ENCODE measurements around the gene MAML3. TPM values are rescaled to one million over a fixed set of nuclear protein-coding genes. Genes with fewer than 3 reads are reported as not detected.

Gene MAML3
- total and polyA plus RNA-seq, 2 experiments from 2014 or later = 1.7 to 6.5 TPM

- Histone ChIP-seq H3K4me2 (no peak overlapping the region), H3K79me2 (replicated peaks; ENCODE audit: insufficient read depth) (no peaks in the 10 kb centered on the region), H3K36me3 (ENCODE audit: insufficient read depth) (no peaks in the 10 kb centered on the region), H3K27me3 (ENCODE audit: insufficient read depth) (peaks cover 89% of the 10 kb centered on the region), H3K9me2 (ENCODE audit: insufficient read depth) (no peaks in the 10 kb centered on the region), H3K4me1 (ENCODE audit: insufficient read depth) (peaks cover 5% of the 10 kb centered on the region; the same call in 1 of the 2 replicates), H3K4me3 (no peak overlapping the region), H2AFZ (no peak overlapping the region), H3F3A (replicated peaks; ENCODE audit: low read depth) (no peaks in the 10 kb centered on the region), H4K20me1 (replicated peaks; ENCODE audit: insufficient read depth) (no peaks in the 10 kb centered on the region; the same call in 1 of the 2 replicates), H3K27ac (ENCODE audit: low read depth) (no peak overlapping the region)
- peaks cover 32% of the 10 kb centered on the region for H3K27me3 Mint-ChIP-seq (ENCODE audit: insufficient read depth, low read depth, poor library complexity)
- no peaks in the 10 kb centered on the region; the same call in 2 of the 3 replicates for H3K9me3 Mint-ChIP-seq
- no peaks in the 10 kb centered on the region for H3K36me3 Mint-ChIP-seq (ENCODE audit: low read depth)
- TF ChIP-seq JUNB (IDR thresholded peaks at IDR 0.05; ENCODE audit: unreplicated experiment) = no peak
- TF ChIP-seq STAT1 (IDR thresholded peaks at IDR 0.05; ENCODE audit: unreplicated experiment) = no peak
- no peak for TF ChIP-seq REST (IDR thresholded peaks at IDR 0.05; ENCODE audit: unreplicated experiment)
- no peak for TF ChIP-seq NANOG (IDR thresholded peaks at IDR 0.05; ENCODE audit: borderline replicate concordance)
- TF ChIP-seq POLR2AphosphoS5 (IDR thresholded peaks at IDR 0.05; ENCODE audit: low read depth) = peak; percentile 51
- no peak for TF ChIP-seq EZH2 (IDR thresholded peaks at IDR 0.05; ENCODE audit: low read depth, unreplicated experiment)
- no peak for TF ChIP-seq ETS1 (IDR thresholded peaks at IDR 0.05)
- no peak overlapping the region for H3K4me3 Mint-ChIP-seq
- no peaks in the 10 kb centered on the region; the same call in 2 of the 3 replicates for H3K4me1 Mint-ChIP-seq
- ATAC-seq (peak; percentile 78), DNase-seq (ENCODE audit: low spot score) (peak; percentile 62)
- H3K27ac Mint-ChIP-seq = no peak overlapping the region
These were observed 181.0 kb downstream of the MAML3 start for GRCh38 chr4:139973015-139973414.

GRCh38 chr4:139972305-139972704 lies 181.7 kb downstream of the MAML3 start:
- Histone ChIP-seq H3K4me2 (no peak overlapping the region), H4K20me1 (replicated peaks; ENCODE audit: insufficient read depth) (no peaks in the 10 kb centered on the region; the same call in 1 of the 2 replicates), H3K79me2 (replicated peaks; ENCODE audit: insufficient read depth) (no peaks in the 10 kb centered on the region), H3K4me1 (ENCODE audit: insufficient read depth) (peaks cover 5% of the 10 kb centered on the region; the same call in 1 of the 2 replicates), H3K27ac (ENCODE audit: low read depth) (no peak overlapping the region), H2AFZ (no peak overlapping the region), H3K27me3 (ENCODE audit: insufficient read depth) (peaks cover 88% of the 10 kb centered on the region), H3K4me3 (no peak overlapping the region), H3F3A (replicated peaks; ENCODE audit: low read depth) (no peaks in the 10 kb centered on the region), H3K9me2 (ENCODE audit: insufficient read depth) (no peaks in the 10 kb centered on the region), H3K36me3 (ENCODE audit: insufficient read depth) (no peaks in the 10 kb centered on the region)
- Mint-ChIP-seq H3K27ac (no peak overlapping the region), H3K4me3 (no peak overlapping the region), H3K27me3 (ENCODE audit: insufficient read depth, low read depth, poor library complexity) (peaks cover 32% of the 10 kb centered on the region), H3K9me3 (no peaks in the 10 kb centered on the region; the same call in 2 of the 3 replicates), H3K36me3 (ENCODE audit: low read depth) (no peaks in the 10 kb centered on the region), H3K4me1 (no peaks in the 10 kb centered on the region; the same call in 2 of the 3 replicates)
- no peak for DNase-seq (ENCODE audit: low spot score)
- ATAC-seq = no peak
- no peak for TF ChIP-seq ZNF331 (CRISPR knock-in tag; IDR thresholded peaks at IDR 0.05; ENCODE audit: low read depth)
- TF ChIP-seq EZH2phosphoT487 (IDR thresholded peaks at IDR 0.05; ENCODE audit: unreplicated experiment) = no peak
- TF ChIP-seq ZNF114 (CRISPR knock-in tag; IDR thresholded peaks at IDR 0.05) = no peak
- no peak for TF ChIP-seq CTCF (conservative IDR thresholded peaks at IDR 0.05; ENCODE audit: low read depth in 2 of 2)
- TF ChIP-seq NANOG (IDR thresholded peaks at IDR 0.05; ENCODE audit: borderline replicate concordance) = no peak
- TF ChIP-seq STAT1 (IDR thresholded peaks at IDR 0.05; ENCODE audit: unreplicated experiment) = no peak
